Measurements from ENCODE around the gene CLDN1. TPM values are rescaled to one million over a fixed set of nuclear protein-coding genes. Genes with fewer than 3 reads are reported as not detected.

CLDN1 gene
- total and polyA plus RNA-seq, 12 donors: 0.10 to 0.78 (median 0.17) TPM; not detected in 2

DNA sequence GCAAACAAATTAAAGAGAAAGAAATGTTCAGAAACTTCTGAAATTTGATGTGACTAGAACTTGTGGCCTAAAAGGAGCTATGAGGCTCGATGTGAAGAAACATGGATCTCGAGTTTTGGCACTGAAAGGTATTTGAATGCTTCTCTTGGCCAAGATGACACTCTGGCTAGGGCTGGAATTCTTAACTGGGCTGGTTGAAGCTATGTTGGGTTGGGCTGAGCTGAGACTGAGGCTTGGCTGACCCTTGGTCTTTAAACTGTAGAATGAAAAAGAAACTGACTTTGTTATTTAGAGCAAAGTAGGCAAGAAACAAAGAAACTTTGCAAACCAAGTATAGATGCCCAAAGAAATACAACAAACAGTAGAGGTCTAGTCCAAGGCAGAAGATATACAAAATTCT is 37.6 kb upstream of the CLDN1 start:
- DNase-seq: no peak
- intact Hi-C loops (cut with DNase I): no loop called here
- WGBS, 2 donors: 64 to 71% methylated on average over 2 of the region's 2 CpGs
- no peak overlapping the region for H3K4me3 ChIP-seq
- no peaks in the 10 kb centered on the region for H3K27me3 ChIP-seq
- no peaks in the 10 kb centered on the region for H3K4me1 ChIP-seq
- no peaks in the 10 kb centered on the region for H3K9me3 ChIP-seq
- TF ChIP-seq, protein P1, sequence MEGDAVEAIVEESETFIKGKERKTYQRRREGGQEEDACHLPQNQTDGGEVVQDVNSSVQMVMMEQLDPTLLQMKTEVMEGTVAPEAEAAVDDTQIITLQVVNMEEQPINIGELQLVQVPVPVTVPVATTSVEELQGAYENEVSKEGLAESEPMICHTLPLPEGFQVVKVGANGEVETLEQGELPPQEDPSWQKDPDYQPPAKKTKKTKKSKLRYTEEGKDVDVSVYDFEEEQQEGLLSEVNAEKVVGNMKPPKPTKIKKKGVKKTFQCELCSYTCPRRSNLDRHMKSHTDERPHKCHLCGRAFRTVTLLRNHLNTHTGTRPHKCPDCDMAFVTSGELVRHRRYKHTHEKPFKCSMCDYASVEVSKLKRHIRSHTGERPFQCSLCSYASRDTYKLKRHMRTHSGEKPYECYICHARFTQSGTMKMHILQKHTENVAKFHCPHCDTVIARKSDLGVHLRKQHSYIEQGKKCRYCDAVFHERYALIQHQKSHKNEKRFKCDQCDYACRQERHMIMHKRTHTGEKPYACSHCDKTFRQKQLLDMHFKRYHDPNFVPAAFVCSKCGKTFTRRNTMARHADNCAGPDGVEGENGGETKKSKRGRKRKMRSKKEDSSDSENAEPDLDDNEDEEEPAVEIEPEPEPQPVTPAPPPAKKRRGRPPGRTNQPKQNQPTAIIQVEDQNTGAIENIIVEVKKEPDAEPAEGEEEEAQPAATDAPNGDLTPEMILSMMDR (IDR thresholded peaks at IDR 0.05): no peak
- no peaks in the 10 kb centered on the region for H3K36me3 ChIP-seq
- H3K27ac ChIP-seq: no peak overlapping the region
- no peak for ATAC-seq

DNA sequence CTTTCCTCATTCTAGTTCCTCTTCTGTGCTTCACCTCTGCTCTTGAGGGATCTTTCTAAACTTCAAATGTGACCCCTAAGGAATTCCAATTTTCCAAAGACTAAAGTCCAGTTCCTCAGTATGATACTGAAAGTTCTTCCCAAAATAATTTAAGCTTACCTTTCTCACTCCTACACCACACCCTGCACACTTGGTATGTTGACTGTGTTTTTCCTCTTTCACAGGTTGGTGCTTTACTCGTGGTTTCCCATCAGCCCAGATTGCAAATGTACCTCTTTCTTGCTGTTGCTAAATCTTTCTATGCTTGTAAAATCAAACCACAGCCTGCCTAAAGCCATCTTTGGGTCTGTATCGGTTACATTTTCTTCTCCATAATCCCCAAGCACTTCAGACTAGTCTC is 35.2 kb upstream of the CLDN1 start:
- TF ChIP-seq, protein P1 (IDR thresholded peaks at IDR 0.05): no peak
- ATAC-seq (no peak), DNase-seq (no peak)
- no peak overlapping the region for H3K4me3 ChIP-seq
- H3K27me3 ChIP-seq: no peaks in the 10 kb centered on the region
- H3K27ac ChIP-seq: no peak overlapping the region
- 74 to 86% methylated on average over 2 of the region's 2 CpGs for WGBS, 2 donors
- intact Hi-C loops (cut with DNase I): no loop called here
- no peaks in the 10 kb centered on the region for H3K4me1 ChIP-seq
- H3K9me3 ChIP-seq: peaks cover 0 to 13% (median 0%) of the 10 kb centered on the region in 11 donors
- no peaks in the 10 kb centered on the region for H3K36me3 ChIP-seq

- Histone ChIP-seq H3K27me3 (no peaks in the 10 kb centered on the region), H3K27ac (no peak overlapping the region), H3K9me3 (peaks cover 0 to 13% (median 0%) of the 10 kb centered on the region in 11 donors), H3K4me1 (no peaks in the 10 kb centered on the region), H3K4me3 (no peak overlapping the region), H3K36me3 (no peaks in the 10 kb centered on the region)
- intact Hi-C loops (cut with DNase I): no loop called here
- ATAC-seq: no peak
- no peak for DNase-seq
- TF ChIP-seq, protein P1 (IDR thresholded peaks at IDR 0.05): no peak
Observed at GRCh38 chr3:190356246-190356645, 34.0 kb upstream of the CLDN1 start.

DNA sequence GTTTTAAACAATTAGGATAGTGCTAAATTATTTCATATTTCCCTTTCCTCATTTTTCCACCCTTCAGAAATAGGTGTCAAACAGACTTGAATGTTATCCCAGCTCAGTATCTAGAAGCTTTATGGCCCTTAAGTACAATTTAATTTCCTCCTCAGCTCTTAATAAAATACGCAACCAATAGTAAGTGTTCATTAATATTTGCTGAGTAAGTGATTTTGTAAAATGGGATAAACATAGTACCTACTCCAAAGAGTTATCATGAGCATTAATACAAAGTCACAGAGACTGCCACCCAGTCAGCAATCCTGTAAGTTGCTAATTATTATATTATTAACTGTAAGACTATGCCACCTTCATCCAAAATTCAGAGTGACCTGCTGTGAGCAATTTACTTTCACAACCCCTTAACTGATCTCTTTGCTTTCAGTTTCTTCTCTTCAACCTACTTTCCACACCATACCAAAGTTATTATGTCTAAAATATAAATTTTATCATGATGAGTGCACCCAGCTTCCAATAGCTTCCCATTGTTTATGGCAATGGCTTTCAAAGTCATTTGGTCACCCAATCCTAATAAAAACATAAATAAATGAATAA is 30.7 kb upstream of the CLDN1 start:
- intact Hi-C loops (cut with DNase I): no loop called here
- TF ChIP-seq, protein P1 (IDR thresholded peaks at IDR 0.05): no peak

More for the DNA sequence above, 30.7 kb upstream of the CLDN1 start:
- Histone ChIP-seq H3K27me3 (no peaks in the 10 kb centered on the region), H3K4me1 (no peaks in the 10 kb centered on the region), H3K36me3 (no peaks in the 10 kb centered on the region), H3K9me3 (peaks cover 0 to 13% (median 0%) of the 10 kb centered on the region in 11 donors), H3K4me3 (no peak overlapping the region), H3K27ac (no peak overlapping the region)
- no peak for DNase-seq
- 95 to 97% methylated on average over 1 of the region's 1 CpG for WGBS, 2 donors
- ATAC-seq: no peak
